ENCODE measurements around the gene CD58.

The CD58 gene

GRCh38 chr1:116477429-116477828, 93.4 kb downstream of the CD58 start:
- Mint-ChIP-seq H3K36me3 (no peaks in the 10 kb centered on the region), H3K27me3 (no peaks in the 10 kb centered on the region), H3K4me3 (no peak overlapping the region), H3K4me1 (ENCODE audit: low read depth) (no peaks in the 10 kb centered on the region), H3K27ac (no peak overlapping the region), H3K9me3 (ENCODE audit: low read depth) (no peaks in the 10 kb centered on the region)

- Mint-ChIP-seq H3K9me3 (ENCODE audit: low read depth) (no peaks in the 10 kb centered on the region), H3K4me1 (ENCODE audit: low read depth) (no peaks in the 10 kb centered on the region), H3K36me3 (no peaks in the 10 kb centered on the region)
Measured at GRCh38 chr1:116476321-116476720, 94.5 kb downstream of the CD58 start.

GRCh38 chr1:116475850-116476218, 95.0 kb downstream of the CD58 start:
- H3K27ac Mint-ChIP-seq: no peak overlapping the region
- peaks cover 5% of the 10 kb centered on the region for H3K27me3 Mint-ChIP-seq
- no peaks in the 10 kb centered on the region for H3K4me1 Mint-ChIP-seq (ENCODE audit: low read depth)
- H3K36me3 Mint-ChIP-seq: no peaks in the 10 kb centered on the region
- no peak overlapping the region for H3K4me3 Mint-ChIP-seq
- no peaks in the 10 kb centered on the region for H3K9me3 Mint-ChIP-seq (ENCODE audit: low read depth)

More at GRCh38 chr1:116476321-116476720, 94.5 kb downstream of the CD58 start:
- no peak overlapping the region for H3K27ac Mint-ChIP-seq
- no peak overlapping the region for H3K4me3 Mint-ChIP-seq
- H3K27me3 Mint-ChIP-seq: peaks cover 5% of the 10 kb centered on the region

GRCh38 chr1:116474921-116475849, 95.6 kb downstream of the CD58 start:
- peaks cover 5% of the 10 kb centered on the region for H3K27me3 Mint-ChIP-seq
- H3K36me3 Mint-ChIP-seq: no peaks in the 10 kb centered on the region
- no peaks in the 10 kb centered on the region for H3K9me3 Mint-ChIP-seq (ENCODE audit: low read depth)
- no peak overlapping the region for H3K27ac Mint-ChIP-seq
- H3K4me3 Mint-ChIP-seq: no peak overlapping the region
- H3K4me1 Mint-ChIP-seq (ENCODE audit: low read depth): no peaks in the 10 kb centered on the region

- H3K27me3 Mint-ChIP-seq: peaks cover 5% of the 10 kb centered on the region
- H3K9me3 Mint-ChIP-seq (ENCODE audit: low read depth): no peaks in the 10 kb centered on the region
- no peak overlapping the region for H3K4me3 Mint-ChIP-seq
- H3K27ac Mint-ChIP-seq: no peak overlapping the region
- H3K4me1 Mint-ChIP-seq (ENCODE audit: low read depth): no peaks in the 10 kb centered on the region
- no peaks in the 10 kb centered on the region for H3K36me3 Mint-ChIP-seq
Measured at GRCh38 chr1:116472431-116472961, 98.3 kb downstream of the CD58 start.

- Mint-ChIP-seq H3K4me1 (ENCODE audit: low read depth) (no peaks in the 10 kb centered on the region), H3K27me3 (peaks cover 7% of the 10 kb centered on the region), H3K9me3 (ENCODE audit: low read depth) (no peaks in the 10 kb centered on the region), H3K27ac (no peak overlapping the region), H3K4me3 (no peak overlapping the region), H3K36me3 (peaks cover 3% of the 10 kb centered on the region)
Measured at GRCh38 chr1:116471241-116471640, 99.6 kb downstream of the CD58 start.

GRCh38 chr1:116470671-116471070, 100.2 kb downstream of the CD58 start:
- Mint-ChIP-seq H3K4me3 (no peak overlapping the region), H3K9me3 (ENCODE audit: low read depth) (no peaks in the 10 kb centered on the region), H3K27me3 (peaks cover 8% of the 10 kb centered on the region), H3K27ac (no peak overlapping the region), H3K36me3 (peaks cover 3% of the 10 kb centered on the region), H3K4me1 (ENCODE audit: low read depth) (no peaks in the 10 kb centered on the region)

- Mint-ChIP-seq H3K4me3 (no peak overlapping the region), H3K27ac (no peak overlapping the region), H3K36me3 (peaks cover 3% of the 10 kb centered on the region), H3K27me3 (peaks cover 7% of the 10 kb centered on the region), H3K4me1 (ENCODE audit: low read depth) (no peaks in the 10 kb centered on the region), H3K9me3 (ENCODE audit: low read depth) (no peaks in the 10 kb centered on the region)
Measured at GRCh38 chr1:116466810-116467557, 103.8 kb downstream of the CD58 start.

- Mint-ChIP-seq H3K27ac (no peak overlapping the region), H3K36me3 (peaks cover 3% of the 10 kb centered on the region), H3K27me3 (peaks cover 5% of the 10 kb centered on the region)
Measured at GRCh38 chr1:116465845-116466685, 104.8 kb downstream of the CD58 start.

GRCh38 chr1:116465477-116465844, 105.4 kb downstream of the CD58 start:
- H3K27me3 Mint-ChIP-seq: peaks cover 5% of the 10 kb centered on the region
- H3K9me3 Mint-ChIP-seq (ENCODE audit: low read depth): no peaks in the 10 kb centered on the region
- no peak overlapping the region for H3K4me3 Mint-ChIP-seq
- no peak overlapping the region for H3K27ac Mint-ChIP-seq
- no peaks in the 10 kb centered on the region for H3K4me1 Mint-ChIP-seq (ENCODE audit: low read depth)
- peaks cover 3% of the 10 kb centered on the region for H3K36me3 Mint-ChIP-seq

More at GRCh38 chr1:116465845-116466685, 104.8 kb downstream of the CD58 start:
- Mint-ChIP-seq H3K4me1 (ENCODE audit: low read depth) (no peaks in the 10 kb centered on the region), H3K9me3 (ENCODE audit: low read depth) (no peaks in the 10 kb centered on the region), H3K4me3 (no peak overlapping the region)

All from activated naive CD8-positive, alpha-beta T cell (primary cell).